BLaER1 (cell line): Measurements from ENCODE around the gene ATP2B1.

ENCODE experiments used
- H3K27ac ChIP-seq: shearing (Covaris generic); formaldehyde crosslinking; 2 replicates; pipeline ENCODE4 v1.8.1; 2022
- H3K27me3 ChIP-seq: shearing (Covaris generic); formaldehyde crosslinking; 2 replicates; pipeline ENCODE4 v1.8.1; 2022
- H3K36me3 ChIP-seq: shearing (Covaris generic); formaldehyde crosslinking; 2 replicates; pipeline ENCODE4 v1.8.1; 2022
- H3K4me1 ChIP-seq: shearing (Covaris generic); formaldehyde crosslinking; 2 replicates; pipeline ENCODE4 v1.8.1; 2022
- H3K4me2 ChIP-seq: shearing (Covaris generic); formaldehyde crosslinking; 2 replicates; pipeline ENCODE4 v1.8.1; 2022
- H3K4me3 ChIP-seq: shearing (Covaris generic); formaldehyde crosslinking; 2 replicates; pipeline ENCODE4 v1.8.1; 2022
- H3K9ac ChIP-seq: shearing (Covaris generic); formaldehyde crosslinking; 2 replicates; pipeline ENCODE4 v1.8.1; 2022
- H3K9me3 ChIP-seq: shearing (Covaris generic); formaldehyde crosslinking; 2 replicates; pipeline ENCODE4 v1.8.1; 2022
- H4K20me1 ChIP-seq: shearing (Covaris generic); formaldehyde crosslinking; 2 replicates; pipeline ENCODE4 v1.8.1; 2022
- Cebpa-rat ChIP-seq: shearing (Covaris generic); IDR thresholded peaks from 2 replicates; pipeline ENCODE4 v1.8.1; 2022

The ATP2B1 gene

DNA sequence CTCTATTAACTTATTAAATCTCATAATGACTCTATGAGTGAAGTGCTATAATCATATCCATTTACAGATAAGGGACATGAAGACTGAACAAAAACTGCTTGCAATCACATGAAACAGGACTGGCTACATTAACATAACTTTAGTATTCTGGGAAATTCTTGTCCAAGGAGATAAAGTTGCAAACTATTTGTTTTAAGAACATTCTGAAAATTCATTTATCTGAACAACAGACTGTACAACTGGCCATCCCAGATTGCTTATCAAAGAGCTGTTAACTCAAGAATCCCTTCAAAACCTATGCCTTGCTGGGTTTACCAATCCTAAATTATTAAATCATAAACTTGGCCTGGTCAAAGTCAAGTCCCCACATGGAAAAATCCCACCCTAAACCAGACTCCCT is 143.6 kb downstream of the ATP2B1 start:
- Histone ChIP-seq H3K27ac (no peak overlapping the region), H3K36me3 (no peaks in the 10 kb centered on the region), H3K27me3 (no peaks in the 10 kb centered on the region), H3K4me2 (no peak overlapping the region), H3K4me1 (no peaks in the 10 kb centered on the region), H4K20me1 (no peaks in the 10 kb centered on the region), H3K9me3 (no peaks in the 10 kb centered on the region), H3K4me3 (no peak overlapping the region), H3K9ac (no peak overlapping the region)
- TF ChIP-seq Cebpa-rat: no peak

DNA sequence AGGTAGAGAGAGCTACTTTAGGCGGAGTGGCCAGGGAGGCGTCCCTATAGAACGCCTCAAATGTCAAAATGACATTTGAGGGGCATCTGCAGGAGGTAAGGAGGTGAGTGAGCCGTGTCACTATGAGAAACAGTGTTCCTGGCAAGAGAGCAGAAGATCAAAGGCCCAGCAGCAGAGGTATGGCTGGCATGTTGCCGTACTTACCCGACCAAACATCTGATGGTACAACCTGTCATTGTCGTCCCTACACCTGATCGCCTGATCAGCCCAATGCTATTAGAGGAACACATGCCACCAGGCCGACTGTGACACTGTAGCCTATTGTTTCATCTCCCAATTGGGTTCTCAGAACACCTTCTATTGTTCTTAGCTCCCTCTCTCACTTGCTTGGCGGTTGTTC is 148.9 kb downstream of the ATP2B1 start:
- Histone ChIP-seq H3K27ac (no peak overlapping the region), H3K9me3 (no peaks in the 10 kb centered on the region), H3K36me3 (no peaks in the 10 kb centered on the region), H3K9ac (no peak overlapping the region), H3K4me1 (no peaks in the 10 kb centered on the region), H3K4me2 (no peak overlapping the region), H3K27me3 (no peaks in the 10 kb centered on the region), H4K20me1 (no peaks in the 10 kb centered on the region), H3K4me3 (no peak overlapping the region)
- no peak for TF ChIP-seq Cebpa-rat

DNA sequence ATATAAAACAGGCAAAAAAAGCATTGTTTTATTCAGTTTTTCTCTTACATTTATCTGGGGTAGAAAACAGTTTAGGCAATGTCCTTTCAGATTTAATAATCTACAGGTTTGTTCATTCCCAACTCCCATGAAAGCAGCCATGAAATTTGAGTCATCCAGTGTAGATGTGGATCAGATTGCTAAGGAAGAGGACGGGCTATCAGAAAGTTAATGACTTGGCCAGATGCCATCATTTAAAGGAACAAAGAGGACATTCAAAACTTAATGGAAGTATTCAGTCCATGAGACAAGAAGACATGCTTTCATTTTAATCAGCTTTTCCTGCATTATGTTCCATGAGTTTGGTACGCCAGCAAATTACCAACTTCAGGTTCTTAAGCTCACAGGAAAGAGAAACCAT is 151.7 kb downstream of the ATP2B1 start:
- no peak for TF ChIP-seq Cebpa-rat
- H3K9ac ChIP-seq: no peak overlapping the region
- H3K4me3 ChIP-seq: no peak overlapping the region
- no peak overlapping the region for H3K4me2 ChIP-seq
- H3K36me3 ChIP-seq: no peaks in the 10 kb centered on the region
- H3K4me1 ChIP-seq: no peaks in the 10 kb centered on the region
- no peaks in the 10 kb centered on the region for H3K9me3 ChIP-seq
- H3K27ac ChIP-seq: no peak overlapping the region
- H4K20me1 ChIP-seq: no peaks in the 10 kb centered on the region
- H3K27me3 ChIP-seq: no peaks in the 10 kb centered on the region

DNA sequence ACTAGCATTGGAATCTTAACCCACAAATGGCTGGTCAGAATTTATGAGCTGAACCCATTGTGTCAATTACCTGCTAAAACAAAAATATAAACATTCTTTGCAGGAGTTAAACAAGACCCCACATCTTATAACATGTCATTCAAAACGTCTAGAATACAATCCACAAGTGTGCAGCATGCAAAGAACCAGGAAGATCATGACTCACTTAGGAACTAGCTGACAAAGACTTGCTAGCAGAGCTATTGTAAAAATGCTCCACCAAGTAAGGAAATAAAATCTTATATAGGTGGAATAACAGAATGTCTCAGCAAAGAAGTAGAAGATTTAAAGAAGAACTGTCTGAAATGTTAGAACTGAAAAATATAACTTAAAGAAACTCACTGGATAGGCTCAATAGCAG is 156.3 kb downstream of the ATP2B1 start:
- H3K4me2 ChIP-seq: no peak overlapping the region
- no peak overlapping the region for H3K27ac ChIP-seq
- H3K4me3 ChIP-seq: no peak overlapping the region
- no peaks in the 10 kb centered on the region for H3K9me3 ChIP-seq
- no peak overlapping the region for H3K9ac ChIP-seq
- no peaks in the 10 kb centered on the region for H4K20me1 ChIP-seq
- TF ChIP-seq Cebpa-rat: no peak
- no peaks in the 10 kb centered on the region for H3K27me3 ChIP-seq
- H3K4me1 ChIP-seq: no peaks in the 10 kb centered on the region
- H3K36me3 ChIP-seq: no peaks in the 10 kb centered on the region

DNA sequence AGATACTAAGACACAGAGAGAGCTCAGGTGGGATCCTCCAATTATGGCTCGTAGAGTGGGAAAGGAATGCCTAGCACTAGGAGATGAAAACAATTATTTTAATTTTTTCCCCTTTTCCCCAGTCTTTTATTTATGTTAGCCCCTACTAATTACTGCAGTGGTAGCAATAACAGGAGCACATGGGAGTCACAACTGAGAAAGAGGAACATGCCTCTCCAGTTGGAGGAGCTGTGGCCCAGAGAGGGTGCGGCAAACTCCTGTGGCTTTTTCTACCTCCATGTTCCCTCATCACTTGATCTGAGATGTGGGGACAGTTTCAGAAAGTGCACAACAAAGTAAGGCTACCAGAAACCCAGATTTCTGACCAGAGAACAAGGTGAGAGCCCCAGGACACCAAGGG is 156.9 kb downstream of the ATP2B1 start:
- no peak for TF ChIP-seq Cebpa-rat
- Histone ChIP-seq H3K27ac (no peak overlapping the region), H3K4me3 (no peak overlapping the region)

DNA sequence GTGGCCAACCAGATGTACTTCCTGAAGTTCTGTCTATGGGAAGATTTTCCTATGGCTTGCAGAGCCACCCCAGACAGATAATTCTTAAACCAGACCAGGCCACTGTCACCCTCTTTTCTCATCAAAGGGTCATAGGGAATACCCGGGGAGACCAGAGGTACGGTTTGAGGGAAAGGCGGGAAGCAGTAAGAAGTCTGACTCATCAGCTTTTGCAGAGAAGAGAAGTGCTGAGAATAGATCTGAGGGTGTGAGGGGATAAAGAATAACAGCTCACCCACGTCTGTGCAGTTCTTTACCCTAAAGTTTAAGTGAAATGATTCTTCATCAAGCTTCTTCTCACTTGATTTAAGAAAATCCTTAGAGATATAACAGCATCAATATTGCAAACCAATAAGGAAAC is 161.5 kb downstream of the ATP2B1 start:
- Histone ChIP-seq H3K27ac (no peak overlapping the region), H3K36me3 (no peaks in the 10 kb centered on the region), H3K4me3 (no peak overlapping the region), H3K4me1 (peaks cover 18% of the 10 kb centered on the region), H3K9me3 (no peaks in the 10 kb centered on the region), H3K4me2 (no peak overlapping the region), H4K20me1 (no peaks in the 10 kb centered on the region), H3K27me3 (no peaks in the 10 kb centered on the region), H3K9ac (no peak overlapping the region)
- no peak for TF ChIP-seq Cebpa-rat

More for the DNA sequence above, 156.9 kb downstream of the ATP2B1 start:
- no peak overlapping the region for H3K9ac ChIP-seq
- H3K36me3 ChIP-seq: no peaks in the 10 kb centered on the region
- no peak overlapping the region for H3K4me2 ChIP-seq
- H3K27me3 ChIP-seq: no peaks in the 10 kb centered on the region
- H3K4me1 ChIP-seq: no peaks in the 10 kb centered on the region
- H3K9me3 ChIP-seq: no peaks in the 10 kb centered on the region
- H4K20me1 ChIP-seq: no peaks in the 10 kb centered on the region

DNA sequence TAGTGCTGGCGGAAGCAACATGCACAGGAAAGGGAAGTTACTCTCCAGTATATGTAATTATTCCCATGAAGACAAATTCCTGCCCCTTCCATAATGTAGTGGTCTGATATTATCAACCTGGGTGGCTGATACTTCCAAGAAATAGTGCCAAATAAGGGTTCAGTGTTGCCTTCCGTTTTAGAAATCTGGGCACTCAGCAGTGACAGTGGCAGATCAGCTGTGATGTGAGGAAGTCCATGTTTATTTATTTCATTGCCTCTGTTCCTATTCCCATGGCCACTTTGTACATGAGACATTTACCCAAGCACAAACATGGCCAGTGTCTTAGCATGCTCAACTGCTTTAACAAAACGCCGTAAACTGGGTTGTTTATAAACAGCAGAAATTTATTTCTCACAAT is 162.5 kb downstream of the ATP2B1 start:
- Histone ChIP-seq H3K36me3 (no peaks in the 10 kb centered on the region), H3K4me1 (peaks cover 18% of the 10 kb centered on the region), H3K27me3 (no peaks in the 10 kb centered on the region), H4K20me1 (no peaks in the 10 kb centered on the region), H3K27ac (no peak overlapping the region), H3K9me3 (no peaks in the 10 kb centered on the region), H3K4me3 (no peak overlapping the region), H3K4me2 (no peak overlapping the region), H3K9ac (no peak overlapping the region)
- no peak for TF ChIP-seq Cebpa-rat

DNA sequence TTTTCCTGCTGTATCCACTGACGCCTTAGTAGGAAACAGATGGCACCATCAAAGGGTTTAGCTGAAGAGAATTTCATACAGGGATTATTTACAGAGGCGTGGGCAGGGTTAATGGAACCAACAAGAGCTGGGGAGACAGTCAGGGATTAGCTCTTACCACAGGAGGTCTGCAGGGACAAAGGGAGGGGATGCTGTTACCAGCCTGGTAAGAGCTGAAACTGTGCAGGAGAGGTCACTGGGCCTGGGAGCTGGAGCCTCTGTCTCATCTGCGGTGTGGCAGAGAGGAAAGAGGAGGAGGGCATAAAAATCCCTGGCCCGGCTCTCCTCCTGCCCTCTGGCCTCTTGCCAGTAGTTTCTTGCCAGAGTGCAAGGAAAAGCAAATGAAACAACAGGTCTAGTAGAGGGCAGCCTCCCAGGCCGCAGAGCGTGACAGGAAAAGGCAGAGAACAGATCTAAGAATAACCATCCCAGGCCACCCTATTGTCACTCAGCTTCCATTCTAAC is 163.9 kb downstream of the ATP2B1 start:
- peak overlapping the region; percentile 73 for H3K4me2 ChIP-seq
- H3K9me3 ChIP-seq: no peaks in the 10 kb centered on the region
- no peak for TF ChIP-seq Cebpa-rat
- H3K27me3 ChIP-seq: no peaks in the 10 kb centered on the region
- no peaks in the 10 kb centered on the region for H3K36me3 ChIP-seq
- peak overlapping the region; percentile 47; the same call in 1 of the 2 replicates for H3K27ac ChIP-seq
- no peaks in the 10 kb centered on the region for H4K20me1 ChIP-seq
- H3K4me1 ChIP-seq: peaks cover 18% of the 10 kb centered on the region
- H3K9ac ChIP-seq: peak overlapping the region; percentile 46; the same call in 1 of the 2 replicates
- no peak overlapping the region for H3K4me3 ChIP-seq

DNA sequence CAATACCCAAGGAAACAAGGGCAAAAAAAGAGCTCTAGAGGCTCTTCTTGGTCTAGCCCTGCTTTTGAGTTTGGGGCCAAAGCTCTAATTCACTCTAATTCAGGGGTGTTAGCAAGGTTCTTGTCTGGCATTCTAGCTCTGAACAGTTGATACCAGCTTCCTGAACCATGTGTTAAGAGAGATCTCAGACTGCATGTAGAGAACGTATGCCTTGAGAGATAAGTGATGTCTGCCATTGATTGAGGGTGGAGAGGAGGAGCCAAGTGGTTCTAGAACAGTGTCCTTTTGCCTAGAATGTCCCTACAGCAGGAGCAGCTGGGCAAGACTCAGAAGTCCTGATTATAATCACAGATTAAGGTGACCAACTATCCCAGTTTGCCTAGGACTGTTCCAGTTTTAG is 164.6 kb downstream of the ATP2B1 start:
- no peak for TF ChIP-seq Cebpa-rat
- Histone ChIP-seq H3K4me1 (peaks cover 18% of the 10 kb centered on the region), H3K4me2 (no peak overlapping the region), H3K9me3 (no peaks in the 10 kb centered on the region), H3K27ac (no peak overlapping the region), H3K4me3 (no peak overlapping the region), H4K20me1 (no peaks in the 10 kb centered on the region), H3K9ac (no peak overlapping the region), H3K27me3 (no peaks in the 10 kb centered on the region), H3K36me3 (no peaks in the 10 kb centered on the region)

DNA sequence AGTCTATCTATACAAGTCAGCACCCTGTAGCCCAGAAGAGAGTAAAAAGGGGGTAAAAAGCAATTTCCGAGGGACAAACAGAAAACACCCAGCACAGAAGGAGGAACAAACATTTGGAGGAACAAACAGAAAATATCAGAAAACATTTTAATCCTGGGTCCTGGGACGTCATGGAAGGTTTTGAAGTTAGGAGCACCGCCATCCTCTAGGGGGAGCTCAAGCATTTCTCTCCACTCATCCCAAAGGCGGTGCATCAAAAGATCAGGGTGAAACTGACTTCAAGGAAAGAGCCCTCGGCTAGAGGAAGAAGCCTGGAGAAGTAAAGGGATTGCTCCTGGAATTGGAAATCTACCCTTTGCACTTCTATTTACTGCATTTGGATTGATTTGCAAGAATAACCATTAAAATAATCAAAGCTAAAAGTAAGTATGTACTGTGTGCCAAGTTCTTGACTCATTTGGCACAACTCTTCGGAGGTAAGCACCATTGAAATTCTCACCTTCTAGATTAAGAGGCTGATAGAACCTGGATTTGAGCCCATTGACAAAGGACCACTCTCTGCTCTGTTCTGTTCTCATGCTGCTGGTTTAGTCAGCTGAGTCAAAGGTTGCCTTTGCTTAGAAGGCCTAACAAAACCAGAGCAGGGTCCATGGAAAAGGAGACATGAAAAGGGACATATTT is 165.6 kb downstream of the ATP2B1 start:
- Histone ChIP-seq H3K4me2 (no peak overlapping the region), H3K27me3 (no peaks in the 10 kb centered on the region), H3K9ac (no peak overlapping the region), H3K4me3 (no peak overlapping the region), H4K20me1 (no peaks in the 10 kb centered on the region), H3K36me3 (no peaks in the 10 kb centered on the region), H3K27ac (no peak overlapping the region), H3K9me3 (no peaks in the 10 kb centered on the region), H3K4me1 (peaks cover 18% of the 10 kb centered on the region)
- TF ChIP-seq Cebpa-rat: no peak

DNA sequence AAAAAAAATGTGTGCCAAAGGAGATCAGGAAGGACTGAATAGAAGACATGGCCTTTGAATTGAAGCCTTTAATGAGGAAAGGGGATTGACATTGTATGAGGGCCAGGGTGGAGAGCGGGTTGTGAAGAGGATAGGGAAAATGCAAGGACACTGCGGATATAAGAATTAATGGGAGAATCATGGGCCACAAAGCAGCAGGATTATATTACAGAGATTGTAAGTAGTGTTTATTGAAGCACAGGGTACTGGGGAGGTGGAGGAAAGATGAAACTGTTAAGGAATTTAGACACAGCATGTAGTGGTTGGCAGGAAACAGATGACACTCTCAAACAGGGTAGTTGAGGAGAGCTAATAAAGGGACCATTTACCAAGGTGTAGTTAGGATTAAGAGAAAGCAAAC is 166.4 kb downstream of the ATP2B1 start:
- H4K20me1 ChIP-seq: no peaks in the 10 kb centered on the region
- no peak overlapping the region for H3K4me3 ChIP-seq
- H3K4me2 ChIP-seq: no peak overlapping the region
- H3K27me3 ChIP-seq: no peaks in the 10 kb centered on the region
- H3K9me3 ChIP-seq: no peaks in the 10 kb centered on the region
- no peaks in the 10 kb centered on the region for H3K36me3 ChIP-seq
- H3K4me1 ChIP-seq: peaks cover 18% of the 10 kb centered on the region
- H3K27ac ChIP-seq: no peak overlapping the region
- no peak for TF ChIP-seq Cebpa-rat
- no peak overlapping the region for H3K9ac ChIP-seq
